Measurements from ENCODE around the gene SUPT20HL2. TPM values are rescaled to one million over a fixed set of nuclear protein-coding genes. Genes with fewer than 3 reads are reported as not detected.

SUPT20HL2 gene
- total RNA-seq, 4 donors from 2014 or later, result not detected

DNA sequence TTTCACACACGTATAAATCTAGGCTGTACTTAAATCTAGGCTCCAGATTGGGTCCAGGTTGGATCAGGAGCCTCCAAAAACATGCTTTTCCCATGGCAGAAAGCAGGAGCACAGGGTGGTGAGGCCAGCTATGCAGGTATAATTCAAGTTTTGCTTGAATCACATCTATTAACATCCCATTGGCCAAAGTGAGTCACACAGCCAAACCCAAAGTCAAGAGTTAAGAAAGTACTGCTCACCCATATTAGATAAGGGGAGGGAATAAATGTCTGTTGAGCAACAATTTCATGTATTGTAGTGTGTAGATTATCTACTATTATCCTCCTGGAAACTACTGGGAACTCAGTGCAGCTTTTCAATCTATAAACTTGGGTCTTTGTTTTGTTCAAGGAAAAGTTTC is 12.8 kb downstream of the SUPT20HL2 start:
- TF ChIP-seq, protein P1, sequence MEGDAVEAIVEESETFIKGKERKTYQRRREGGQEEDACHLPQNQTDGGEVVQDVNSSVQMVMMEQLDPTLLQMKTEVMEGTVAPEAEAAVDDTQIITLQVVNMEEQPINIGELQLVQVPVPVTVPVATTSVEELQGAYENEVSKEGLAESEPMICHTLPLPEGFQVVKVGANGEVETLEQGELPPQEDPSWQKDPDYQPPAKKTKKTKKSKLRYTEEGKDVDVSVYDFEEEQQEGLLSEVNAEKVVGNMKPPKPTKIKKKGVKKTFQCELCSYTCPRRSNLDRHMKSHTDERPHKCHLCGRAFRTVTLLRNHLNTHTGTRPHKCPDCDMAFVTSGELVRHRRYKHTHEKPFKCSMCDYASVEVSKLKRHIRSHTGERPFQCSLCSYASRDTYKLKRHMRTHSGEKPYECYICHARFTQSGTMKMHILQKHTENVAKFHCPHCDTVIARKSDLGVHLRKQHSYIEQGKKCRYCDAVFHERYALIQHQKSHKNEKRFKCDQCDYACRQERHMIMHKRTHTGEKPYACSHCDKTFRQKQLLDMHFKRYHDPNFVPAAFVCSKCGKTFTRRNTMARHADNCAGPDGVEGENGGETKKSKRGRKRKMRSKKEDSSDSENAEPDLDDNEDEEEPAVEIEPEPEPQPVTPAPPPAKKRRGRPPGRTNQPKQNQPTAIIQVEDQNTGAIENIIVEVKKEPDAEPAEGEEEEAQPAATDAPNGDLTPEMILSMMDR (IDR thresholded peaks at IDR 0.05; ENCODE audit: low read depth), result no peak

GRCh38 chrX:24298191-24298590 is 15.7 kb downstream of the SUPT20HL2 start:
- TF ChIP-seq, protein P1 (IDR thresholded peaks at IDR 0.05; ENCODE audit: low read depth), result no peak

DNA sequence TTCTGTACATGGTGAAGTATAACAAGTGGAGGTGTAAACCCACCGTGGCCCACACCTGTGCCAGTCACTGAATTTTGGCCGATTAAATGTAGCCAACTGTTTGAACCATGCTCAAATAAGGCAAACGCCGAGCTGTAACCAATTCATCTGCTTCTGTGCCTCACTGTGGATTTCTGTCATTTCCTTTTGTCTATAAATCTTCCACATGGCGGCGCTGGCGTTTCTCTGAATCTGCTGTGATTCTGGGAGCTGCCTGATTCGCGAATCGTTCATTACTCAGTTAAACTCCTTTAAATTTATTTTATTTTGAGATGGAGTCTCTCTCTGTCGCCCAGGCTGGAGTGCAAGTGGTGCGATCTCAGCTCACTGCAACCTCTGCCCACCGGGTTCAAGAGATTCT is 19.2 kb downstream of the SUPT20HL2 start:
- TF ChIP-seq, protein P1 (IDR thresholded peaks at IDR 0.05; ENCODE audit: low read depth), result no peak

DNA sequence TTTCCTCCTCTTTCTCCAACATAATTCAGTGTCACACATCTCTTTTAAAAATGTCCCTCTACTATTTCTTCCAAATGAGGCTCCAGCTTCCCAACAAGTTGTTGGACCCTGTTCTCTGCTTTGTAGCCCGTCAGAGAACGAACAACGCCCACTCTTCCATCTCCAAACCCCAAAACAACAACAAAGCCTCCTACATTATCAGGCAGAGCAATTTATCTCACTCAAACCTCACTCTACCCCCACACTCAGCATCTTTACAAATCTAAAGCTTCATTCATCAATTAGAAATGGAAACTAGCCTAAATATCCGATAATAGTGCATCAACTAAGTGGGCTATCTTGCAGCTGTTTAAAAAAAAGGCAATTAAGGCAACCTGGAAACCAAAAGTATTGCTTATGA is 20.5 kb downstream of the SUPT20HL2 start:
- TF ChIP-seq, protein P1 (IDR thresholded peaks at IDR 0.05; ENCODE audit: low read depth), result no peak

DNA sequence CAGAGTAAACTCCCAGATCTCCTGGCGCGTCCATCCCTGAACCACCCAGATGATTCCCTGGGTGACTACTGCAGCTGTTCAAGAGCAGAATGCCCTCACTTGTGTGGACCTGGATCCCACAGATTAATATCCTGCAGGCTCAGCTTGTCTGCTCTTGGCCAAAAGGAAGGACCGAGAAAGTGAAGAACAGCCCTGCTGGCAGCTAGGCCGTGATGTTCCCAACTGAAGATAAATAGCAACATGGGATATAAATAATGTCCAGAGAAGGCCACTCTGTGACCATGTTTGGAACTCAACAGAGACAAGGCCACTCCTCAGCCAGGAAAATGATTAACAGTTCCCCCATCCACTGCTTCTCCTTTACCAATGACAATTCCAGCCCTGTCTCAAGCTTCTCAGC is 21.5 kb downstream of the SUPT20HL2 start:
- TF ChIP-seq, protein P1 (IDR thresholded peaks at IDR 0.05; ENCODE audit: low read depth), result no peak

GRCh38 chrX:24285082-24285481 is 28.8 kb downstream of the SUPT20HL2 start:
- TF ChIP-seq, protein P1 (IDR thresholded peaks at IDR 0.05; ENCODE audit: low read depth), result no peak

DNA sequence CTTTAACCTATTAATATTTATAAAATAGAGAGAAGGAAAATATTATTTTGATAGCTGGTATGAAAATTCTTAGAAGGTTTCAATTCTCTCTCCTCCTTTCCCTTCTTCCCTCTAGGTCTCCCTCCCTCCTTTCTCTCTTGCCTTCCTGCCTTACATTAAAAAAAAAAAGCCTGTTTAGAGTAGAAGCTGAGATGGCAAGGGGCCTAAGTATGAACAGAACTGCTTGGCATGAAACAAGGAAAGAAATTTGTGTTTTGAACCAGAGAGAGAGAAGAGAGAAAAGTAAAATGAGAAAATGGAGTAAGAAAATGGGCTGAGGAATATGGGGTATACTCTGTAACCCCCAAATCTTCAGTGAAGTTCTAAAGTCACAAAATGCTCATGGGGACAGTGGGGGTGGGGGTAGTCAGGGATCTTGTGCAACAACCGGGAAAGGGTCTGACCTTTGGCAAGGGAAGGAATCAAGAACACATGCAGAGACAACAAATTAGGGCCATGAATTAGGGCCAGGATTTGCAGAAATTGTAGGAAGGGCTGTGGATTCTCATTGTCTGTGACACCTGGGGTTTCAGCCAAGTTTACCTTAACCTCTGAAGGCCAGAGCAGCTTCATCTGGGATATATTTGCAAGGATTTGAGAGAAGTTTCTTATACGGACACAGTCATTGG is 30.6 kb downstream of the SUPT20HL2 start:
- TF ChIP-seq, protein P1 (IDR thresholded peaks at IDR 0.05; ENCODE audit: low read depth), result no peak

Data from subcutaneous adipose tissue (tissue), 4 donors.